OCI-LY3 (cell line): Measurements from ENCODE around the gene PLBD2.

Experiments used
- CTCF ChIP-seq: fragments of 200-600, 300-600 bp; sonication (generic); IDR thresholded peaks from 2 replicates; pipeline ENCODE4 v1.5.1; 2014; ENCODE audit warnings: antibody characterized with exemption, low read length, low read depth
- EZH2phosphoT487 ChIP-seq: fragments of 200-600 bp; shearing (Covaris generic); IDR thresholded peaks from 2 replicates; pipeline ENCODE4 v1.6.1; 2018; ENCODE audit warnings: antibody characterized with exemption, mixed run types, low read depth

GRCh38 chr12:113395119-113395518 is 36.7 kb downstream of the PLBD2 start:
- TF ChIP-seq CTCF (no peak), EZH2phosphoT487 (no peak)
